Globus pallidus (tissue), 1 donor: Measurements from ENCODE around the gene LRP1B.

ENCODE experiments used
- DNase-seq: peaks from one replicate; pipeline ENCODE4 v3.0.0-alpha.2; 2015; ENCODE audit warnings: low spot score

Gene LRP1B

GRCh38 chr2:141957321-141957720 lies 173.5 kb downstream of the LRP1B start:
- DNase-seq, result no peak

- no peak for DNase-seq
These were observed 183.3 kb downstream of the LRP1B start for GRCh38 chr2:141947396-141948114.

DNA sequence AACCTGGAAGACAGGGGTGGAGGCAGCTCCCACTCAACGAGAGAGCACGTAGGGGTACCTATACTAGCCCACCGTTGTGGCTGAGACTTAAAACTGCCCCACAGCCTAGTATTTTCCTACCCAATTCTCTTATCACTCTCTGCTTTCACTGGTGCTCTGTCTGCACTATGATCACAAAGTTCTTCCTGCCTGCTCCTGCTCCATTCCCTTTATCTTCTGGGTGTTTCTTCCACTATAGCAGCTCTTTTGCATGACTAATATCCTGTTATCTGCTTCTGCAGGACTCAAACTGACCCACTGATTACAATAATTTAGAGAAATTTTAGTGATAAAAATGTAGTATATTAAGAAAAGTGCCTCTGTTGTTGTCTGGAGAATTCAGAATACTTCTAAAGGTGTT lies 184.8 kb downstream of the LRP1B start:
- DNase-seq, result no peak

DNA sequence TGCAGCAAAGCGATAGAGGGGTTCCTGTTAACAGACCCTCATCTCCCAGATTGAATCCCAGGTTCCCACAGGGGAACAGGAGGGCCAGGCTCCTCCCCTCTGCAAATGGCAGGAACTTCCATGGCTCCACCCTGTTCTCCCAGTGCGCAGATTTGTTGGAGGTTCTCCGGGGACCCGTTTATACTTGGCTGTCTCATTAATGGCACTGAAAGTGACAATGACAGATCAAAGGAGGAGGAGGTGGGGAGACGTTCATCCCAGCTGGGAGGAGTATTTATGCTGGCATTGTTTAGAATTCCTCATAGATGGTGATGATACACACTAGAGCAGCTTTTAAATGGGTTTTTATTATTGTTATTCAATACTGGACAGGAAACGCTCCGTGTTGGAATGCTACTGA lies 186.9 kb downstream of the LRP1B start:
- no peak for DNase-seq

DNA sequence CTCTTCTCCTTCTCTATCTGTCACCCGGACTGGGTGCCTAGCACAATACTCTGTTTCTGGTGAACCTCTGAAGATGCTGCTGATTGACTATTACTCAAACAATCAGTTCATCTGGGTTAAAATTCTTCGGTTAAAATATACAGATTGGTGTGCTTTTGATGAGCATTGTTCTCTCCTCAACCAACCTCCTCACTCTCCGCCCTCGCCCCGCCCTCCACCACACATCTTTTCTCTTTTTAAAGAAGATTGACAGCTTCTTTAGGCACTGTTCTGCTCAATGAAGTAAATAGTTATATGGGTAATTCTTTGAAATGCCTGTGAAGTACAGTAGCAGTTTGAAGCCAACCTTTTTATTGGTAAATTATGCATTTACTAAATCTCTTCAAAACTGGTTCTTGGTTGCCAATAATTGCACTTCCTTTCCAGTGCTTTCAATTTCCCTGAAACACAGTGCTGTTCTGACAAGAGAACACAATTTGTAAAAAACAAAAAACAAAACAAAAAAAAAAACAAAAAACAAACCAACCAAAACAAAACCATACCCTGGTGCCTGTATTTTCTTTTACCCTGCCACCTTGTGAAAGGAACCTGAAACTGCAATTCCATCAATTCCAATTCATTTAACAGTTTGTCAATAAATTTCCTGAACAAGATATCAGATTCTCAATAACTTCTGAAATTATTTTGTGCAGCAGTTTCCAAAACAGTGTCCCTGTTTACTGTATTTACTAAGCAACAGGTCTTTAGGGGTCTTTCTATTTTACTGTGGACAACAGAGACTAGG lies 188.6 kb downstream of the LRP1B start:
- DNase-seq, result no peak

DNA sequence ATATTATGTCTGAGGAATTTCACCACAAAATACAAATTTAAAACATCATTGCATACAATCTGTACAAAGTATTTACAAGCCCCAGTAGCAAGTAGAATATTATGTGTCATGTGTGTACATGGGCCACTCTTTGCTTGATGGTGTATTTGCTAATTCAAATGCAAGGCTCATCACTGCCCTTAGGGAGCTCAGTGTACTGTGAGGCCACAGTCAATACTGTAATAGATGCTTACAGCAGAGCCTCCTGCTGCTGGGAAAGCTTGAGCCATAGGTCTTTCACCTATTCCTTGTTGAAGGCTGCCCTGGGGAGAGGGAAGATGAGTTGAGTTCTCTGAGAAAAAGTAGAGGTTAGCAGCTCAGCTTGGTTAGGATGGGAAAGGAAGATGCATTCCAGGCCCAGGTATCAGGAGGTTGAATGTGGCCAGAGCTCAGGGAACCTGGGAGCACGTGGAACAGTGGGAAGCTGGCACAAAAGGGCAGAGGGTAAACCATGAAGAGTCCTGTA lies 189.6 kb downstream of the LRP1B start:
- no peak for DNase-seq

GRCh38 chr2:141940709-141941108 lies 190.1 kb downstream of the LRP1B start:
- DNase-seq, result no peak

DNA sequence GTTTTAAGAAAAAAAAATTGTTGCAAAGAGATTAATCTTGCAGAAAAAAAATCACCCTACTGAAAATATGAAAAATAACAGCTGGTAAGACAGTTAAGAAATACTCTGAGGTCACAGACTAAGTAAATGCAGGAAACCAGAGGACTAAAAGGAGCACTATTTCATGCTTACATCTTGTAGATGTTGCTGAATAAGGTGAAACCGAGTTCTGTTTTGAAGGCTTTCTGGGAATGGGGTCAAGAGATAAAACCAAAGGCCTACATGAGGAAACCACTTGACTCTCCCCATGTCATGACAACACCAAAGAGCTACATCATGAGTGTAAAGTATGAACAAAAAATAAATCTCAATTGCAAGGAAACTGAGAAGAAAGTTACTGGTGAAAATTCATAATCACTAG lies 197.6 kb downstream of the LRP1B start:
- DNase-seq, result no peak

GRCh38 chr2:141932261-141932660 lies 198.6 kb downstream of the LRP1B start:
- no peak for DNase-seq

DNA sequence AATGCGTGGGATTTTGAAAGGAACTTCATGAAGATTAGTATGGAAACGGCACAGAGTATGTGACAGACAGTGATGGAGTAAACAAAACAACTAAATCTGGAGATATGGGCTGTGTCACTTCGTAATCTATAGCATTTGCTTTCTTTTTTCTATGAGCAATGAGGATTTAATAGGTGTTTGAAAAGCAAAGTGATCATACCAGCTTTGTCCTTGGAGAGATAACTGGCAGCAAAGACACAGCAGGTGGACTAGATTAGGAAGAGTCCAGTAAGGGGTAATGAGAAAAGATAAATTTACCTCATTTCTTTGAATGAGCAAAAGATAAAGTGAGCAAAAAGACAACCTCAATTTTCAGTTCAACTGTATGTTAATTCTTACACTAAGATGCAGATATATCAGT lies 199.0 kb downstream of the LRP1B start:
- no peak for DNase-seq

GRCh38 chr2:141930803-141931202 lies 200.0 kb downstream of the LRP1B start:
- DNase-seq, result no peak

GRCh38 chr2:141929331-141930252 lies 201.2 kb downstream of the LRP1B start:
- DNase-seq, result no peak

- no peak for DNase-seq
These were observed 202.3 kb downstream of the LRP1B start for GRCh38 chr2:141928476-141928875.

- no peak for DNase-seq
These were observed 203.3 kb downstream of the LRP1B start for GRCh38 chr2:141927536-141927935.

DNA sequence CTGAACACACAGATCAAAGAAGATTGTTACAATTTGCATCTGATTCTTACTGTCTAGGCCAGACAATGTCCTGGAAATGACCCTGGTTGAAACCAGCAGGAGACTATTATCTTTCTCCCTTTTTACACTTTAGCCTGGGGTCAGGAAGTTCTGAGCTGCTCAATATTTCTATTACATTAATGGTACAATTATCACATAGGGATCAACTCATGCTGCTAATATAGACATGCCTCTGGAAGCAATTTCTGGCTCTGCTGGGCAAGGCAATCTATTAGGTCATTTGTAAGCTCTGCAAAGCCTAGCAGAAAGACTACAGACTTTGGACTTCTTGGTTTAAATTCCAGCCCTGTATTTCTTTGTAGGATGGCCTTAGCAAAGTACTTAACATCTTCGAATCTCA lies 205.3 kb downstream of the LRP1B start:
- no peak for DNase-seq

GRCh38 chr2:141923657-141924056 lies 207.2 kb downstream of the LRP1B start:
- DNase-seq, result no peak

GRCh38 chr2:141911485-141912066 lies 219.2 kb downstream of the LRP1B start:
- DNase-seq, result peak; percentile 16

DNA sequence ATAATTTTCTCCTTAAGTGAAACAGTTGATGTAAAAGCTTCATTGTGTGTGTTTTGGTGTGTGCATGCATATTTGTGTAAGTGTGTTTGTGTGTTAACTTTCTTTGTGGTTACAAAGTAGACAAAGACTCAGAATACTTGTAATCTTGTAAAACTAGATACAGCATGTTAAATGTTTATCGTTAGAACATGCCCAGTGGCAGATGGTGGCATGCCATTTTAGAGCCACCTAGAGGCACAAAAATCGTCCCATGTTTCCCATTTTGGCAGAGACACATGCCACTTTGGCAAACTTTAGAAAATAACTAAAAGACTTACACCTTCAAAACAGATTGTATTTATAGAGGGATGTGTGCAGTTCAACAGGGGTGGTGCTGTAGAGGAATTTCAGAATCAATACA lies 224.1 kb downstream of the LRP1B start:
- no peak for DNase-seq

DNA sequence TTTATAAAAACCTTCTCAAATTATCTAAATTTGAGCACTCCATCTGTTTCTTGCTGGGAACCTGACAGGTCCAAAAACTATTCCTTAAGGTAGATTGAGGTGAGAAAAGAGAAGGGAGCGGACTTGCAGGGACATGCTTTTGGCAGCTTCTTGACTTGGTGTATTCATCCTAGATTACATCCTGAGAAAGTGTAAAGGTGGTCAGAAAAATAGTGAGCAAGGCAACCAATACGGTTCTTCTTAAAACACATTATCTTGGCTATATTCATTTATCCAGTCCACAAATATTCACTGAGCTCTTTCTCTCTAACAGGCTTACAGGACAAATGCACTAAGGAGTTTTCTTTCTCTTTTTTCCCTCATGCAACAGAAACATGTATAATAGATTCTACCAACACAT lies 230.0 kb downstream of the LRP1B start:
- DNase-seq, result no peak

DNA sequence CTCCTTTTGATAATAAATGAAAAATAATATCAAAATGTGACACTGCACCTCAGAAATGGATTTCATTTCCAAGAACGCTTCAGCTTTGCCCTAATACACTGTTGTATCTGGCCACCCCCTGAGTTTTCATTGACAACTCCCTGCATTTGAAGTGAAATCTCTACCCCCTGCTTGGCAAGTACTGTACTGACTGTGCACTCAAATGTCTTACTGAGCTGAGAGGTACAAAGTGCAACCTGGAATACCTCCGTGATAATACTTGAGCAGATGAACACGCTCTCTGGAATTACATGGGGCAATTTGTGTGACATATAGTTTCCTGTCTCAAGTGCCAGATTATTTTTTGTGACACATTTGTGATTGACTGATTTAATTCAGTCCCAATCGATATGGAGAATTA lies 231.1 kb downstream of the LRP1B start:
- DNase-seq, result no peak

- DNase-seq, result peak; percentile 50
These were observed 241.0 kb downstream of the LRP1B start for GRCh38 chr2:141889788-141890187.

GRCh38 chr2:141888987-141889555 lies 241.7 kb downstream of the LRP1B start:
- peak; percentile 11 for DNase-seq
